Left ventricle myocardium inferior (tissue), 1 donor: ENCODE measurements around the gene TMEM163. TPM values are rescaled to one million over a fixed set of nuclear protein-coding genes. Genes with fewer than 3 reads are reported as not detected.
A peak's percentile ranks its signal among the peaks of the same experiment; 100 is the strongest.
"Not testable (repeated sequence)": the region's sequence is repeated elsewhere in the genome, so short reads cannot be mapped to it uniquely, and the experiment has no call there.

ENCODE experiments used
- DNase-seq: peaks from one replicate; pipeline ENCODE4 v3.0.0-alpha.2; 2020
- H3K27ac ChIP-seq: fragments of 200-600 bp; replicated peaks from 2 replicates; pipeline ENCODE4 v1.8.0; 2021
- H3K27me3 ChIP-seq: fragments of 200-600 bp; 2 replicates; pipeline ENCODE4 v1.8.0; 2021; ENCODE audit warnings: low read depth
- H3K36me3 ChIP-seq: fragments of 200-600 bp; 2 replicates; pipeline ENCODE4 v1.8.0; 2021
- H3K4me1 ChIP-seq: fragments of 200-600 bp; 2 replicates; pipeline ENCODE4 v1.8.0; 2021
- H3K4me3 ChIP-seq: fragments of 200-600 bp; 2 replicates; pipeline ENCODE4 v1.8.0; 2021; ENCODE audit warnings: mild to moderate bottlenecking, moderate library complexity
- H3K9me3 ChIP-seq: fragments of 200-600 bp; replicated peaks from 2 replicates; pipeline ENCODE4 v1.8.0; 2021
- CTCF ChIP-seq: fragments of 200-600 bp; IDR thresholded peaks from 2 replicates; pipeline ENCODE4 v1.8.0; 2021; ENCODE audit warnings: antibody characterized with exemption, mild to moderate bottlenecking, borderline replicate concordance
- intact Hi-C: fragments of 100-400 bp; cut with micrococcal nuclease; formaldehyde crosslinking; loops from one replicate; pipeline ENCODE4 v1.11.0; 2022
- total RNA-seq: library from RNA; stranded (reverse); fragmentation: NEBNext Ultra II Directional; extraction: Animal tissue kit (Norgen Biotek cat#: 25700); gene quantifications from one replicate; pipeline ENCODE4 v1.2.1, GENCODE V29; 2021
- donor health status: DM: no; HTN: yes; CAD: no; lungs with severe emphysema.

Gene TMEM163
- total RNA-seq, 1 donor from 2014 or later = 0.22 TPM

- Histone ChIP-seq H3K4me3 (no peak overlapping the region), H3K9me3 (no peaks in the 10 kb centered on the region), H3K36me3 (no peaks in the 10 kb centered on the region), H3K27ac (no peak overlapping the region), H3K4me1 (no peaks in the 10 kb centered on the region), H3K27me3 (peaks cover 35% of the 10 kb centered on the region)
- no peak for TF ChIP-seq CTCF
- DNase-seq = no peak
- intact Hi-C loops = no loop called here
Measured at GRCh38 chr2:134663451-134664450, 55.0 kb downstream of the TMEM163 start.

GRCh38 chr2:134662751-134663150 lies 56.0 kb downstream of the TMEM163 start:
- no peaks in the 10 kb centered on the region for H3K4me1 ChIP-seq
- TF ChIP-seq CTCF = no peak
- DNase-seq = no peak
- no peaks in the 10 kb centered on the region for H3K9me3 ChIP-seq
- H3K27ac ChIP-seq = no peak overlapping the region
- no peak overlapping the region for H3K4me3 ChIP-seq
- intact Hi-C loops = no loop called here
- peaks cover 35% of the 10 kb centered on the region for H3K27me3 ChIP-seq
- no peaks in the 10 kb centered on the region for H3K36me3 ChIP-seq

- H3K27me3 ChIP-seq = peaks cover 21% of the 10 kb centered on the region
- no peak overlapping the region for H3K27ac ChIP-seq
- TF ChIP-seq CTCF = no peak
- H3K4me1 ChIP-seq = no peaks in the 10 kb centered on the region
- H3K4me3 ChIP-seq = no peak overlapping the region
- no peaks in the 10 kb centered on the region for H3K36me3 ChIP-seq
- no peaks in the 10 kb centered on the region for H3K9me3 ChIP-seq
- no peak for DNase-seq
- intact Hi-C loops = no loop called here
Measured at GRCh38 chr2:134660626-134661402, 58.0 kb downstream of the TMEM163 start.

- no peak for DNase-seq
- H3K36me3 ChIP-seq = no peaks in the 10 kb centered on the region
- no peaks in the 10 kb centered on the region for H3K9me3 ChIP-seq
- intact Hi-C loops = no loop called here
- H3K27ac ChIP-seq = no peak overlapping the region
- TF ChIP-seq CTCF = no peak
- peaks cover 21% of the 10 kb centered on the region for H3K27me3 ChIP-seq
- H3K4me3 ChIP-seq = no peak overlapping the region
- H3K4me1 ChIP-seq = no peaks in the 10 kb centered on the region
Measured at GRCh38 chr2:134659724-134660123, 59.1 kb downstream of the TMEM163 start.

GRCh38 chr2:134657650-134658250 lies 61.0 kb downstream of the TMEM163 start:
- TF ChIP-seq CTCF = peak; percentile 56
- H3K9me3 ChIP-seq = no peaks in the 10 kb centered on the region
- H3K4me3 ChIP-seq = no peak overlapping the region
- H3K4me1 ChIP-seq = no peaks in the 10 kb centered on the region
- DNase-seq = no peak
- H3K27ac ChIP-seq = no peak overlapping the region
- H3K36me3 ChIP-seq = no peaks in the 10 kb centered on the region
- intact Hi-C loops = no loop called here
- peaks cover 3% of the 10 kb centered on the region for H3K27me3 ChIP-seq

GRCh38 chr2:134656391-134656790 lies 62.4 kb downstream of the TMEM163 start:
- H3K27ac ChIP-seq, H3K4me1 ChIP-seq, H3K9me3 ChIP-seq, H3K27me3 ChIP-seq, intact Hi-C loops, H3K36me3 ChIP-seq, H3K4me3 ChIP-seq, DNase-seq: not testable (repeated sequence)
